Measurements from ENCODE around the gene KNDC1.

KNDC1 gene

DNA sequence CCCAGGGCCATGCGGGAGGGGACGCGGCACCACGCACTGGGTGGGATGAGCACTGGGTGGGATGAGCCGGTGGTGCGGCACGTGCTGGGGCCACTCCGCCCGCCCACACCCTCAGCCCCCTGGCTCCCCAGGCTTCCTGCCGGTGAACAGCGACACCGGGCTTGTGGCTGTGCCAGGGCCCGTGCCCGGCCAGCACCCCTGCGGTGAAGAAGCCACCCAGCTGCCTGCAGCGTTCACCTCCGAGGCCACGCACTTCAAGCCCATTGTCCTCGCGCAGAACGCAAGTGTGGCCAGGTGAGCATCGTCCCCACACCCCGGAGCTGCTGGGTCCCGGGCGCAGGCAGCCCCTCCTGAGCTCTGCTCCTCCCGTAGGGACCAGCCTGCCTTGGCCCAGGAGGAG, 38.2 kb downstream of the KNDC1 start:
- TF ChIP-seq, protein P1, sequence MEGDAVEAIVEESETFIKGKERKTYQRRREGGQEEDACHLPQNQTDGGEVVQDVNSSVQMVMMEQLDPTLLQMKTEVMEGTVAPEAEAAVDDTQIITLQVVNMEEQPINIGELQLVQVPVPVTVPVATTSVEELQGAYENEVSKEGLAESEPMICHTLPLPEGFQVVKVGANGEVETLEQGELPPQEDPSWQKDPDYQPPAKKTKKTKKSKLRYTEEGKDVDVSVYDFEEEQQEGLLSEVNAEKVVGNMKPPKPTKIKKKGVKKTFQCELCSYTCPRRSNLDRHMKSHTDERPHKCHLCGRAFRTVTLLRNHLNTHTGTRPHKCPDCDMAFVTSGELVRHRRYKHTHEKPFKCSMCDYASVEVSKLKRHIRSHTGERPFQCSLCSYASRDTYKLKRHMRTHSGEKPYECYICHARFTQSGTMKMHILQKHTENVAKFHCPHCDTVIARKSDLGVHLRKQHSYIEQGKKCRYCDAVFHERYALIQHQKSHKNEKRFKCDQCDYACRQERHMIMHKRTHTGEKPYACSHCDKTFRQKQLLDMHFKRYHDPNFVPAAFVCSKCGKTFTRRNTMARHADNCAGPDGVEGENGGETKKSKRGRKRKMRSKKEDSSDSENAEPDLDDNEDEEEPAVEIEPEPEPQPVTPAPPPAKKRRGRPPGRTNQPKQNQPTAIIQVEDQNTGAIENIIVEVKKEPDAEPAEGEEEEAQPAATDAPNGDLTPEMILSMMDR (IDR thresholded peaks at IDR 0.05; ENCODE audit: insufficient read depth, low read length, missing control alignments), result no peak
- CTCF ChIA-PET, result no interaction called here
- POLR2A ChIA-PET, result no interaction called here

GRCh38 chr10:133198621-133199487, 38.8 kb downstream of the KNDC1 start:
- no peak for DNase-seq (ENCODE audit: low read depth, low spot score)
- POLR2A ChIA-PET, result no interaction called here
- no peak overlapping the region for H3K4me3 ChIP-seq (ENCODE audit: low read depth, low read length)
- CTCF ChIA-PET, result no interaction called here
- TF ChIP-seq, protein P1 (IDR thresholded peaks at IDR 0.05; ENCODE audit: insufficient read depth, low read length, missing control alignments), result no peak

More for the DNA sequence above, 38.2 kb downstream of the KNDC1 start:
- H3K4me3 ChIP-seq (ENCODE audit: low read depth, low read length), result no peak overlapping the region
- no peak for DNase-seq (ENCODE audit: low read depth, low spot score)

DNA sequence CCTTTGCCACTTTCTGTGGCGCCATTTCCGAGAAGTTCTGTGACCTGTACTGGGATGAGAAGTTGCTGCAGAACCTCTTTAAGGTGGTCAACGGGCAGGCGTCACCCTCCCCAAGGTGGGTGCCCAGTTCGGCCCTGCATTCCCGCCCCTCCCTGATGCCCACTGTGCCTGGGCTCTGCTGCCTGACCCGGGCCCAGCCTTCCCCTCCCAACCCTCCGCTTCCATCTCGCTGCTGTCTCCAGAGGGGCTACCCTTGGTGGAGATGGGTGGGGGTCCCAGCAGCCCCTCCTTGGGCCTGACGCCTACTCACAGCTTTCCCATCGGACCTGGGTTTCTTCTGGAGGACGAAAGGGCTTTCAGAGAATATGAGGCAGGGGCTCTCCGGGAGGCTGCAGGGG, 39.5 kb downstream of the KNDC1 start:
- no peak for DNase-seq (ENCODE audit: low read depth, low spot score)
- CTCF ChIA-PET, result no interaction called here

DNA sequence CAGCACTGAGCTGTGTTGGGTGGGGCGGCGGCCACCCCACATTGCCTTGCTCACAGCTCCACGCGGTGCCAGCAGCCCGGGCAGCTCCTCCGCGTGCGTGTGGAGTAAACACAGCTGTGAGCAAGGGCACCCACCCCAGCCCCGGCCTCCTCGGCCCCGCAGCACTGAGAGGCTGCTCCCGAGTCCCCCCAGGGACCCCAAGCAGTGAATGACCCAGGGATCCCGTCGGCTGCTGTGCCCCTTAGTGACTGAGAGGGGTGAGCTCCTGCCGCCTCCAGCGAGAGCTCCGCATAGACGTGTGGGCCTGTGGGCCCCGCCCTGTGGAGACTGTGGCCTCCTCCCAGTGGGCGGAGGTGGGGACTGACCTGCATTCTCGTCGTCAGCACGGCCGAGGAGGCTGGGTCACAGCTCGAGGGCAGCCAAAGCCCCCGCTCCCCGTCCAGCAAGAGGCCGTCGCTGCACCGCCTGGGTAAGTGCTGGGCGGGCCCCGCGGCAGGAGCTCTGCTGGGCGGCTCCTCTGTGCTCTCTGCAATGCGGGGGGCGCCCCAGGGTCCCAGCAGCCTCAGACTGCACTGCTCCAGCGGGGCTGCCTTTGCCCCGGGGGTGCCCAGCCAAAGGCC, 40.1 kb downstream of the KNDC1 start:
- TF ChIP-seq, protein P1 (IDR thresholded peaks at IDR 0.05; ENCODE audit: insufficient read depth, low read length, missing control alignments), result no peak
- ChIA-PET POLR2A (no interaction called here), CTCF (no interaction called here)
- DNase-seq (ENCODE audit: low read depth, low spot score), result no peak
- H3K4me3 ChIP-seq (ENCODE audit: low read depth, low read length), result no peak overlapping the region

More for the DNA sequence above, 39.5 kb downstream of the KNDC1 start:
- TF ChIP-seq, protein P1 (IDR thresholded peaks at IDR 0.05; ENCODE audit: insufficient read depth, low read length, missing control alignments), result no peak
- no peak overlapping the region for H3K4me3 ChIP-seq (ENCODE audit: low read depth, low read length)
- POLR2A ChIA-PET, result no interaction called here

GRCh38 chr10:133200621-133201031, 40.6 kb downstream of the KNDC1 start:
- no peak for DNase-seq (ENCODE audit: low read depth, low spot score)
- no peak overlapping the region for H3K4me3 ChIP-seq (ENCODE audit: low read depth, low read length)
- ChIA-PET CTCF (no interaction called here), POLR2A (no interaction called here)
- TF ChIP-seq, protein P1 (IDR thresholded peaks at IDR 0.05; ENCODE audit: insufficient read depth, low read length, missing control alignments), result no peak

- ChIA-PET POLR2A (no interaction called here), CTCF (no interaction called here)
- no peak for DNase-seq (ENCODE audit: low read depth, low spot score)
- H3K4me3 ChIP-seq (ENCODE audit: low read depth, low read length), result no peak overlapping the region
- TF ChIP-seq, protein P1 (IDR thresholded peaks at IDR 0.05; ENCODE audit: insufficient read depth, low read length, missing control alignments), result no peak
Measured at GRCh38 chr10:133201151-133201947, 41.3 kb downstream of the KNDC1 start.
